Liver (tissue), 3 donors: ENCODE results near the gene DCC.

ENCODE experiments used
- FOXA1 ChIP-seq: IDR thresholded peaks from 2 replicates; pipeline ENCODE4 v1.6.1; 2016; ENCODE audit warnings: antibody characterized with exemption
- GABPA ChIP-seq, 2 donors: IDR thresholded peaks in 1 of 2; conservative IDR thresholded peaks in 1 of 2; 2 replicates each; pipeline ENCODE4 v1.6.1; 2016; ENCODE audit warnings: antibody characterized with exemption in 2 of 2, mild to moderate bottlenecking in 1 of 2, moderate library complexity in 1 of 2
- HNF4A ChIP-seq, 2 donors: conservative IDR thresholded peaks; 2 replicates each; pipeline ENCODE4 v1.6.1; 2016; ENCODE audit warnings: antibody characterized with exemption in 2 of 2, mild to moderate bottlenecking in 2 of 2
- JUND ChIP-seq, 2 donors: IDR thresholded peaks; 2 replicates each; pipeline ENCODE4 v1.6.1; 2016; ENCODE audit warnings: antibody characterized with exemption in 2 of 2
- RAD21 ChIP-seq, 2 donors: IDR thresholded peaks; 2 replicates each; pipeline ENCODE4 v1.6.1; 2016; ENCODE audit warnings: antibody characterized with exemption in 2 of 2, mild to moderate bottlenecking in 2 of 2
- RXRA ChIP-seq, 2 donors: IDR thresholded peaks; 2 replicates each; pipeline ENCODE4 v1.6.1; 2017 to 2018; ENCODE audit warnings: antibody characterized with exemption in 2 of 2, mild to moderate bottlenecking in 1 of 2
- SP1 ChIP-seq: IDR thresholded peaks from 2 replicates; pipeline ENCODE4 v1.6.1; 2018; ENCODE audit warnings: antibody characterized with exemption, mild to moderate bottlenecking
- TAF1 ChIP-seq: conservative IDR thresholded peaks from 2 replicates; pipeline ENCODE4 v1.6.1; 2016; ENCODE audit warnings: antibody characterized with exemption, mild to moderate bottlenecking
- TF ChIP-seq, protein P1 (sequence below): fragments of 150-350 bp; IDR thresholded peaks from 2 replicates; pipeline ENCODE4 v1.5.1; 2017; ENCODE audit warnings: improper control_type of control experiment, low read depth, low read length; ENCODE audit not compliant: missing input control
- TF ChIP-seq, protein P2 (sequence below): IDR thresholded peaks from 2 replicates; pipeline ENCODE4 v1.6.1; 2016; ENCODE audit warnings: antibody characterized with exemption, mild to moderate bottlenecking
- TF ChIP-seq, protein P3 (sequence below): IDR thresholded peaks from 2 replicates; pipeline ENCODE4 v1.6.1; 2016; ENCODE audit warnings: antibody characterized with exemption
- TF ChIP-seq, protein P4 (sequence below): IDR thresholded peaks from 2 replicates; pipeline ENCODE4 v1.6.1; 2016; ENCODE audit warnings: antibody characterized with exemption
- donor health status: healthy.
- donor health status: healthy.

DNA sequence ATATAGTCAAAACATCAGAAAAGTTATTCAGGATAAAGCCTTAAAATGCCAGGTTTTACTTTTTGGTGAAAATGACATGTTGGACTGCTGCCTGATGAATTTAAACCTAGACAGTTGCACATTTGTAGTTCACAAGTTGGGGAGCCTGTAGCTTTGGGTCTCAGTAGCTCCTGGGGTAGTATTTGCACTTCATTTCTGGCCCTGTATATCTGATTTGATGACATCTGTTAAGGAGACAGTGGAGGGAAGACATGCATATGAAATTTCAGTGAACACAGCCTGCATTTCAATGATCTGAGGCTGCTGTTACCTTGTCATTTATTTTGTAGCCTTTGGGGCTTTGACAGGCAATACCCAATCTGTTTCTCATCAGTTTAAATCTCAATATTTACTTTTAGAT lies 156.4 kb downstream of the DCC start:
- TF ChIP-seq, protein P1, sequence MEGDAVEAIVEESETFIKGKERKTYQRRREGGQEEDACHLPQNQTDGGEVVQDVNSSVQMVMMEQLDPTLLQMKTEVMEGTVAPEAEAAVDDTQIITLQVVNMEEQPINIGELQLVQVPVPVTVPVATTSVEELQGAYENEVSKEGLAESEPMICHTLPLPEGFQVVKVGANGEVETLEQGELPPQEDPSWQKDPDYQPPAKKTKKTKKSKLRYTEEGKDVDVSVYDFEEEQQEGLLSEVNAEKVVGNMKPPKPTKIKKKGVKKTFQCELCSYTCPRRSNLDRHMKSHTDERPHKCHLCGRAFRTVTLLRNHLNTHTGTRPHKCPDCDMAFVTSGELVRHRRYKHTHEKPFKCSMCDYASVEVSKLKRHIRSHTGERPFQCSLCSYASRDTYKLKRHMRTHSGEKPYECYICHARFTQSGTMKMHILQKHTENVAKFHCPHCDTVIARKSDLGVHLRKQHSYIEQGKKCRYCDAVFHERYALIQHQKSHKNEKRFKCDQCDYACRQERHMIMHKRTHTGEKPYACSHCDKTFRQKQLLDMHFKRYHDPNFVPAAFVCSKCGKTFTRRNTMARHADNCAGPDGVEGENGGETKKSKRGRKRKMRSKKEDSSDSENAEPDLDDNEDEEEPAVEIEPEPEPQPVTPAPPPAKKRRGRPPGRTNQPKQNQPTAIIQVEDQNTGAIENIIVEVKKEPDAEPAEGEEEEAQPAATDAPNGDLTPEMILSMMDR, result no peak
- TF ChIP-seq GABPA (IDR thresholded peaks at IDR 0.05 in 1 of 2, conservative IDR thresholded peaks at IDR 0.05 in 1 of 2) (no peak), FOXA1 (no peak), TAF1 (no peak), RAD21 (IDR thresholded peaks at IDR 0.05) (no peak), JUND (IDR thresholded peaks at IDR 0.05) (no peak), RXRA (IDR thresholded peaks at IDR 0.05) (no peak), HNF4A (conservative IDR thresholded peaks at IDR 0.05) (no peak), SP1 (no peak)
- TF ChIP-seq, protein P2, sequence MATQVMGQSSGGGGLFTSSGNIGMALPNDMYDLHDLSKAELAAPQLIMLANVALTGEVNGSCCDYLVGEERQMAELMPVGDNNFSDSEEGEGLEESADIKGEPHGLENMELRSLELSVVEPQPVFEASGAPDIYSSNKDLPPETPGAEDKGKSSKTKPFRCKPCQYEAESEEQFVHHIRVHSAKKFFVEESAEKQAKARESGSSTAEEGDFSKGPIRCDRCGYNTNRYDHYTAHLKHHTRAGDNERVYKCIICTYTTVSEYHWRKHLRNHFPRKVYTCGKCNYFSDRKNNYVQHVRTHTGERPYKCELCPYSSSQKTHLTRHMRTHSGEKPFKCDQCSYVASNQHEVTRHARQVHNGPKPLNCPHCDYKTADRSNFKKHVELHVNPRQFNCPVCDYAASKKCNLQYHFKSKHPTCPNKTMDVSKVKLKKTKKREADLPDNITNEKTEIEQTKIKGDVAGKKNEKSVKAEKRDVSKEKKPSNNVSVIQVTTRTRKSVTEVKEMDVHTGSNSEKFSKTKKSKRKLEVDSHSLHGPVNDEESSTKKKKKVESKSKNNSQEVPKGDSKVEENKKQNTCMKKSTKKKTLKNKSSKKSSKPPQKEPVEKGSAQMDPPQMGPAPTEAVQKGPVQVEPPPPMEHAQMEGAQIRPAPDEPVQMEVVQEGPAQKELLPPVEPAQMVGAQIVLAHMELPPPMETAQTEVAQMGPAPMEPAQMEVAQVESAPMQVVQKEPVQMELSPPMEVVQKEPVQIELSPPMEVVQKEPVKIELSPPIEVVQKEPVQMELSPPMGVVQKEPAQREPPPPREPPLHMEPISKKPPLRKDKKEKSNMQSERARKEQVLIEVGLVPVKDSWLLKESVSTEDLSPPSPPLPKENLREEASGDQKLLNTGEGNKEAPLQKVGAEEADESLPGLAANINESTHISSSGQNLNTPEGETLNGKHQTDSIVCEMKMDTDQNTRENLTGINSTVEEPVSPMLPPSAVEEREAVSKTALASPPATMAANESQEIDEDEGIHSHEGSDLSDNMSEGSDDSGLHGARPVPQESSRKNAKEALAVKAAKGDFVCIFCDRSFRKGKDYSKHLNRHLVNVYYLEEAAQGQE, result no peak
- TF ChIP-seq, protein P3, sequence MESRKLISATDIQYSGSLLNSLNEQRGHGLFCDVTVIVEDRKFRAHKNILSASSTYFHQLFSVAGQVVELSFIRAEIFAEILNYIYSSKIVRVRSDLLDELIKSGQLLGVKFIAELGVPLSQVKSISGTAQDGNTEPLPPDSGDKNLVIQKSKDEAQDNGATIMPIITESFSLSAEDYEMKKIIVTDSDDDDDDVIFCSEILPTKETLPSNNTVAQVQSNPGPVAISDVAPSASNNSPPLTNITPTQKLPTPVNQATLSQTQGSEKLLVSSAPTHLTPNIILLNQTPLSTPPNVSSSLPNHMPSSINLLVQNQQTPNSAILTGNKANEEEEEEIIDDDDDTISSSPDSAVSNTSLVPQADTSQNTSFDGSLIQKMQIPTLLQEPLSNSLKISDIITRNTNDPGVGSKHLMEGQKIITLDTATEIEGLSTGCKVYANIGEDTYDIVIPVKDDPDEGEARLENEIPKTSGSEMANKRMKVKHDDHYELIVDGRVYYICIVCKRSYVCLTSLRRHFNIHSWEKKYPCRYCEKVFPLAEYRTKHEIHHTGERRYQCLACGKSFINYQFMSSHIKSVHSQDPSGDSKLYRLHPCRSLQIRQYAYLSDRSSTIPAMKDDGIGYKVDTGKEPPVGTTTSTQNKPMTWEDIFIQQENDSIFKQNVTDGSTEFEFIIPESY, result no peak
- TF ChIP-seq, protein P4, sequence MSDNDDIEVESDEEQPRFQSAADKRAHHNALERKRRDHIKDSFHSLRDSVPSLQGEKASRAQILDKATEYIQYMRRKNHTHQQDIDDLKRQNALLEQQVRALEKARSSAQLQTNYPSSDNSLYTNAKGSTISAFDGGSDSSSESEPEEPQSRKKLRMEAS, result no peak
